H9 (cell line): ENCODE measurements around the gene ATP13A3. TPM values are rescaled to one million over a fixed set of nuclear protein-coding genes. Genes with fewer than 3 reads are reported as not detected.
A peak's percentile ranks its signal among the peaks of the same experiment; 100 is the strongest.

Experiments
- DNase-seq: peaks from one replicate; pipeline ENCODE4 v3.0.0-alpha.2; 2017
- H2AFZ ChIP-seq: one replicate; pipeline ENCODE4 v1.6.1; 2013; ENCODE audit warnings: mild to moderate bottlenecking, low read length, control low read depth, moderate library complexity
- H2AK5ac ChIP-seq: 2 replicates; pipeline ENCODE4 v1.6.1; 2013; ENCODE audit warnings: low read length, control low read depth, mixed read lengths; ENCODE audit not compliant: insufficient read length
- H2BK120ac ChIP-seq: one replicate; pipeline ENCODE4 v1.6.1; 2013; ENCODE audit warnings: low read depth, mild to moderate bottlenecking, low read length, control low read depth, inconsistent platforms; ENCODE audit not compliant: poor library complexity, severe bottlenecking
- H2BK12ac ChIP-seq: 2 replicates; pipeline ENCODE4 v1.6.1; 2013; ENCODE audit warnings: low read length, control low read depth, mixed read lengths, low read depth; ENCODE audit not compliant: insufficient read length
- H2BK15ac ChIP-seq: 2 replicates; pipeline ENCODE4 v1.6.1; 2013; ENCODE audit warnings: low read depth, low read length, control low read depth
- H2BK20ac ChIP-seq: one replicate; pipeline ENCODE4 v1.6.1; 2013; ENCODE audit warnings: low read depth, mild to moderate bottlenecking, low read length, control low read depth, inconsistent platforms; ENCODE audit not compliant: poor library complexity, severe bottlenecking
- H2BK5ac ChIP-seq: 2 replicates; pipeline ENCODE4 v1.6.1; 2013; ENCODE audit warnings: low read length, control low read depth, mixed read lengths; ENCODE audit not compliant: insufficient read length
- H3K14ac ChIP-seq: 2 replicates; pipeline ENCODE4 v1.6.1; 2013; ENCODE audit warnings: low read length, control low read depth; ENCODE audit not compliant: insufficient read depth
- H3K18ac ChIP-seq: 2 replicates; pipeline ENCODE4 v1.6.1; 2013; ENCODE audit warnings: low read depth, mild to moderate bottlenecking, mixed read lengths, low read length, control low read depth; ENCODE audit not compliant: insufficient read length
- H3K23ac ChIP-seq: 2 replicates; pipeline ENCODE4 v1.6.1; 2013; ENCODE audit warnings: low read length, control low read depth, mixed read lengths, low read depth; ENCODE audit not compliant: insufficient read length
- H3K23me2 ChIP-seq: 2 replicates; pipeline ENCODE4 v1.6.1; 2013; ENCODE audit warnings: low read depth, mild to moderate bottlenecking, mixed read lengths, low read length, control low read depth; ENCODE audit not compliant: insufficient read length, poor library complexity, severe bottlenecking
- H3K27ac ChIP-seq: 2 replicates; pipeline ENCODE4 v1.5.1; 2013; ENCODE audit warnings: low read length, control low read depth, mixed read lengths, low read depth; ENCODE audit not compliant: insufficient read length
- H3K27me3 ChIP-seq: 2 replicates; pipeline ENCODE4 v1.6.1; 2013; ENCODE audit warnings: low read length, control low read depth, inconsistent platforms; ENCODE audit not compliant: insufficient read depth
- H3K4ac ChIP-seq: 2 replicates; pipeline ENCODE4 v1.6.1; 2013; ENCODE audit warnings: low read depth, mild to moderate bottlenecking, control low read depth, inconsistent platforms, low read length, moderate library complexity
- H3K4me1 ChIP-seq: 2 replicates; pipeline ENCODE4 v1.6.1; 2013; ENCODE audit warnings: low read length, control low read depth, inconsistent platforms; ENCODE audit not compliant: insufficient read depth
- H3K4me2 ChIP-seq: 2 replicates; pipeline ENCODE4 v1.6.1; 2013; ENCODE audit warnings: low read length, control low read depth, mixed read lengths; ENCODE audit not compliant: insufficient read length, insufficient read depth
- H3K56ac ChIP-seq: 2 replicates; pipeline ENCODE4 v1.6.1; 2013; ENCODE audit warnings: low read depth, mild to moderate bottlenecking, mixed read lengths, low read length, control low read depth; ENCODE audit not compliant: insufficient read length
- H3K79me1 ChIP-seq: 2 replicates; pipeline ENCODE4 v1.6.1; 2013; ENCODE audit warnings: low read depth, mild to moderate bottlenecking, moderate library complexity, low read length, control low read depth, inconsistent platforms; ENCODE audit not compliant: insufficient read depth, poor library complexity, severe bottlenecking
- H3K79me2 ChIP-seq: 2 replicates; pipeline ENCODE4 v1.6.1; 2013; ENCODE audit warnings: low read length, control low read depth, inconsistent platforms; ENCODE audit not compliant: insufficient read depth
- H3K9ac ChIP-seq: 2 replicates; pipeline ENCODE4 v1.6.1; 2013; ENCODE audit warnings: low read length, control low read depth, mixed read lengths; ENCODE audit not compliant: insufficient read length; ENCODE audit errors: extremely low read depth
- H3K9me3 ChIP-seq: one replicate; pipeline ENCODE4 v1.6.1; 2013; ENCODE audit warnings: low read depth, low read length, inconsistent platforms; ENCODE audit not compliant: control insufficient read depth
- H3T11ph ChIP-seq: one replicate; pipeline ENCODE4 v1.6.1; 2013; ENCODE audit warnings: mild to moderate bottlenecking, low read length, control low read depth, inconsistent platforms
- H4K20me1 ChIP-seq: one replicate; pipeline ENCODE4 v1.6.1; 2013; ENCODE audit not compliant: control insufficient read depth, insufficient read length, insufficient read depth
- H4K5ac ChIP-seq: 2 replicates; pipeline ENCODE4 v1.6.1; 2013; ENCODE audit warnings: low read depth, mild to moderate bottlenecking, mixed read lengths, low read length, control low read depth; ENCODE audit not compliant: insufficient read length
- H4K8ac ChIP-seq: replicated peaks from 2 replicates; pipeline ENCODE4 v1.6.1; 2013; ENCODE audit warnings: low read length, control low read depth, mixed read lengths, low read depth; ENCODE audit not compliant: insufficient read length
- H4K91ac ChIP-seq: 2 replicates; pipeline ENCODE4 v1.6.1; 2013; ENCODE audit warnings: low read depth, mild to moderate bottlenecking, moderate library complexity, mixed read lengths, low read length, control low read depth; ENCODE audit not compliant: insufficient read length
- H3K27ac Mint-ChIP-seq, 3 experiments: 2 replicates in 2 of 3; 3 replicates in 1 of 3; pipeline ENCODE4 v1.8.0; 2020 to 2021; ENCODE audit warnings: mixed read lengths in 3 of 3, mild to moderate bottlenecking in 1 of 3, moderate library complexity in 1 of 3
- H3K27me3 Mint-ChIP-seq: 2 replicates; pipeline ENCODE4 v1.8.0; 2021; ENCODE audit warnings: low read depth, mild to moderate bottlenecking, moderate library complexity, mixed read lengths
- H3K36me3 Mint-ChIP-seq, 3 experiments: 2 replicates in 2 of 3; 3 replicates in 1 of 3; pipeline ENCODE4 v1.8.0; 2020 to 2021; ENCODE audit warnings: low read depth in 3 of 3, mixed read lengths in 3 of 3; ENCODE audit not compliant: insufficient read depth in 1 of 3
- H3K4me1 Mint-ChIP-seq, 2 experiments: 2 replicates each; pipeline ENCODE4 v1.8.0; 2020; ENCODE audit warnings: mixed read lengths in 2 of 2
- H3K4me3 Mint-ChIP-seq, 2 experiments: 2 replicates in 1 of 2; 3 replicates in 1 of 2; pipeline ENCODE4 v1.8.0; 2020 to 2021; ENCODE audit warnings: mild to moderate bottlenecking in 2 of 2, mixed read lengths in 2 of 2, moderate library complexity in 1 of 2
- H3K9me3 Mint-ChIP-seq, 2 experiments: 2 replicates in 1 of 2; 3 replicates in 1 of 2; pipeline ENCODE4 v1.8.0; 2020; ENCODE audit warnings: mild to moderate bottlenecking in 2 of 2, mixed read lengths in 2 of 2, moderate library complexity in 1 of 2
- WGBS: extraction: QIAGEN DNeasy Blood & Tissue Kit; methylation state at CpG from one replicate; pipeline ENCODE4 v1.1.7; 2013; ENCODE audit warnings: missing lambda C conversion rate, low lambda C conversion rate, mixed read lengths; ENCODE audit not compliant: insufficient read length; ENCODE audit errors: extremely low coverage; 5-methylcytosine and 5-hydroxymethylcytosine counted together
- total RNA-seq: library from RNA; stranded (reverse); gene quantifications from 2 replicates; pipeline ENCODE4 v1.2.1, GENCODE V29; 2021
- TF ChIP-seq, protein P1 (sequence below): fragments of 200-600 bp; sonication (generic); conservative IDR thresholded peaks from 3 replicates; pipeline ENCODE4 v1.8.0; 2021; ENCODE audit warnings: antibody characterized with exemption, mild to moderate bottlenecking

The ATP13A3 gene
- total RNA-seq, 1 experiment from 2014 or later = 78.5 TPM

DNA sequence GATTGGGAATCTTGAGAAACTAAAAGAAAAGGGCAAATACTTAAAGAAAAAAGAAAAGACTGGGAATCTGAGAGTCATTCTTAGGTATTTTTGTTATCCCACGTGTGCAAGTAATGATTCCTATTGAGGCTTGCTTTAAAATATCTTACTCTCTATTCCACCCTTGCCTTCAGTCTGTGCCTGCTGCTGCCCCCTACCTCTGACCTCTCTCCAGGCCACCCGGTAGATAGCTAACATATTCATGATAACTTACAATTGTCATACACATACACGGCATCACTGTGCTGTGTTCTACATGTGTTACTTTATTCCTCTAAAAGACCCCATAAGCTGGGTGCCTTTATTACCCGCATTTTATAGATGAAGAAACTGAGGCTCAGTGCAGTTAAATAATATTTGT lies 27.8 kb upstream of the ATP13A3 start:
- H2BK120ac ChIP-seq = no peak overlapping the region
- no peak overlapping the region for H3K4ac ChIP-seq
- no peak overlapping the region for H3K4me3 Mint-ChIP-seq
- no peak overlapping the region for H4K8ac ChIP-seq
- no peak overlapping the region for H3K23ac ChIP-seq
- no peak overlapping the region for H2BK15ac ChIP-seq
- H3K18ac ChIP-seq = no peak overlapping the region
- H3K14ac ChIP-seq = no peak overlapping the region
- H3K9me3 Mint-ChIP-seq = no peaks in the 10 kb centered on the region
- TF ChIP-seq, protein P1, sequence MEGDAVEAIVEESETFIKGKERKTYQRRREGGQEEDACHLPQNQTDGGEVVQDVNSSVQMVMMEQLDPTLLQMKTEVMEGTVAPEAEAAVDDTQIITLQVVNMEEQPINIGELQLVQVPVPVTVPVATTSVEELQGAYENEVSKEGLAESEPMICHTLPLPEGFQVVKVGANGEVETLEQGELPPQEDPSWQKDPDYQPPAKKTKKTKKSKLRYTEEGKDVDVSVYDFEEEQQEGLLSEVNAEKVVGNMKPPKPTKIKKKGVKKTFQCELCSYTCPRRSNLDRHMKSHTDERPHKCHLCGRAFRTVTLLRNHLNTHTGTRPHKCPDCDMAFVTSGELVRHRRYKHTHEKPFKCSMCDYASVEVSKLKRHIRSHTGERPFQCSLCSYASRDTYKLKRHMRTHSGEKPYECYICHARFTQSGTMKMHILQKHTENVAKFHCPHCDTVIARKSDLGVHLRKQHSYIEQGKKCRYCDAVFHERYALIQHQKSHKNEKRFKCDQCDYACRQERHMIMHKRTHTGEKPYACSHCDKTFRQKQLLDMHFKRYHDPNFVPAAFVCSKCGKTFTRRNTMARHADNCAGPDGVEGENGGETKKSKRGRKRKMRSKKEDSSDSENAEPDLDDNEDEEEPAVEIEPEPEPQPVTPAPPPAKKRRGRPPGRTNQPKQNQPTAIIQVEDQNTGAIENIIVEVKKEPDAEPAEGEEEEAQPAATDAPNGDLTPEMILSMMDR = peak; percentile 47; the same call in 2 of the 3 replicates
- H2BK5ac ChIP-seq = no peak overlapping the region
- H3K27ac Mint-ChIP-seq = no peak overlapping the region
- H2BK20ac ChIP-seq = no peak overlapping the region
- H4K91ac ChIP-seq = no peak overlapping the region
- DNase-seq = no peak
- no peaks in the 10 kb centered on the region for H4K20me1 ChIP-seq
- H3K79me1 ChIP-seq = no peaks in the 10 kb centered on the region
- no peak overlapping the region for H2AK5ac ChIP-seq
- H3K4me1 ChIP-seq = no peaks in the 10 kb centered on the region
- no peak overlapping the region for H3K9ac ChIP-seq
- no CpG with 5 or more reads among the region's 4 CpGs for WGBS
- H3K79me2 ChIP-seq = no peaks in the 10 kb centered on the region
- H3K27me3 Mint-ChIP-seq = no peaks in the 10 kb centered on the region; the same call in 1 of the 2 replicates
- H3K56ac ChIP-seq = no peak overlapping the region
- no peaks in the 10 kb centered on the region for H3K23me2 ChIP-seq
- no peak overlapping the region for H3K4me2 ChIP-seq
- H2BK12ac ChIP-seq = no peak overlapping the region
- H3K9me3 ChIP-seq = no peaks in the 10 kb centered on the region
- no peaks in the 10 kb centered on the region for H3K27me3 ChIP-seq
- H3K27ac ChIP-seq = no peak overlapping the region
- no peak overlapping the region for H3T11ph ChIP-seq
- no peaks in the 10 kb centered on the region for H3K36me3 Mint-ChIP-seq
- no peak overlapping the region for H4K5ac ChIP-seq
- peaks cover 18 to 20% of the 10 kb centered on the region in 2 experiments for H3K4me1 Mint-ChIP-seq
- H2AFZ ChIP-seq = no peak overlapping the region
